ENCODE results near the gene CPT1A. TPM values are rescaled to one million over a fixed set of nuclear protein-coding genes. Genes with fewer than 3 reads are reported as not detected.

The CPT1A gene
- total and polyA plus RNA-seq, 4 donors: 22.9 to 32.7 (median 30.2) TPM

- Histone ChIP-seq H3K4me1 (ENCODE audit: control insufficient read depth, insufficient read depth, low read length) (peaks cover 50% of the 10 kb centered on the region), H3K27me3 (ENCODE audit: control insufficient read depth, insufficient read depth, low read length) (peaks cover 42% of the 10 kb centered on the region), H3K27ac (ENCODE audit: low read depth, low read length) (no peak overlapping the region), H3K4me3 (ENCODE audit: low read depth, low read length) (peak overlapping the region; percentile 38), H3K9me3 (ENCODE audit: control insufficient read depth, insufficient read depth, low read length) (no peaks in the 10 kb centered on the region), H3K36me3 (ENCODE audit: control insufficient read depth, insufficient read depth, low read length) (no peaks in the 10 kb centered on the region)
- DNase-seq (ENCODE audit: low read depth in 4 of 6, low spot score in 6 of 6): peak in 2 of 6 donors; percentile 50
- WGBS (ENCODE audit: insufficient coverage): 4% methylated on average over 54 of the region's 54 CpGs
Observed at GRCh38 chr11:68843703-68844312, 2.1 kb upstream of the CPT1A start.

- peak overlapping the region; percentile 15 for H3K27ac ChIP-seq (ENCODE audit: low read depth, low read length)
- DNase-seq (ENCODE audit: low read depth in 4 of 6, low spot score in 6 of 6): no peak
- no peaks in the 10 kb centered on the region for H3K9me3 ChIP-seq (ENCODE audit: control insufficient read depth, insufficient read depth, low read length)
- peak overlapping the region; percentile 38 for H3K4me3 ChIP-seq (ENCODE audit: low read depth, low read length)
- no peaks in the 10 kb centered on the region for H3K36me3 ChIP-seq (ENCODE audit: control insufficient read depth, insufficient read depth, low read length)
- peaks cover 42% of the 10 kb centered on the region for H3K27me3 ChIP-seq (ENCODE audit: control insufficient read depth, insufficient read depth, low read length)
- 6% methylated on average over 8 of the region's 23 CpGs for WGBS (ENCODE audit: insufficient coverage)
- peaks cover 57% of the 10 kb centered on the region for H3K4me1 ChIP-seq (ENCODE audit: control insufficient read depth, insufficient read depth, low read length)
Observed at GRCh38 chr11:68843052-68843561, 1.4 kb upstream of the CPT1A start.

- peaks cover 62% of the 10 kb centered on the region for H3K4me1 ChIP-seq (ENCODE audit: control insufficient read depth, insufficient read depth, low read length)
- 19% methylated on average over 15 of the region's 25 CpGs for WGBS (ENCODE audit: insufficient coverage)
- no peak for DNase-seq (ENCODE audit: low read depth in 4 of 6, low spot score in 6 of 6)
- peak overlapping the region; percentile 50 for H3K4me3 ChIP-seq (ENCODE audit: low read depth, low read length)
- no peaks in the 10 kb centered on the region for H3K9me3 ChIP-seq (ENCODE audit: control insufficient read depth, insufficient read depth, low read length)
- H3K27me3 ChIP-seq (ENCODE audit: control insufficient read depth, insufficient read depth, low read length): peaks cover 42% of the 10 kb centered on the region
- H3K27ac ChIP-seq (ENCODE audit: low read depth, low read length): no peak overlapping the region
- H3K36me3 ChIP-seq (ENCODE audit: control insufficient read depth, insufficient read depth, low read length): no peaks in the 10 kb centered on the region
Observed at GRCh38 chr11:68842427-68843051, 823 bp upstream of the CPT1A start.

- Histone ChIP-seq H3K36me3 (ENCODE audit: control insufficient read depth, insufficient read depth, low read length) (no peaks in the 10 kb centered on the region), H3K9me3 (ENCODE audit: control insufficient read depth, insufficient read depth, low read length) (no peaks in the 10 kb centered on the region), H3K4me3 (ENCODE audit: low read depth, low read length) (peak overlapping the region; percentile 52), H3K27ac (ENCODE audit: low read depth, low read length) (peak overlapping the region; percentile 97), H3K4me1 (ENCODE audit: control insufficient read depth, insufficient read depth, low read length) (peaks cover 68% of the 10 kb centered on the region), H3K27me3 (ENCODE audit: control insufficient read depth, insufficient read depth, low read length) (peaks cover 37% of the 10 kb centered on the region)
- peak in 1 of 6 donors; percentile 55 for DNase-seq (ENCODE audit: low read depth in 4 of 6, low spot score in 6 of 6)
- under 1% methylated on average over 87 of the region's 90 CpGs for WGBS (ENCODE audit: insufficient coverage)
Observed at GRCh38 chr11:68840661-68841653, 759 bp downstream of the CPT1A start.

GRCh38 chr11:68839911-68840641 is 1.6 kb downstream of the CPT1A start:
- peak overlapping the region; percentile 97 for H3K27ac ChIP-seq (ENCODE audit: low read depth, low read length)
- peak in 2 of 6 donors; percentile 65 to 66 for DNase-seq (ENCODE audit: low read depth in 4 of 6, low spot score in 6 of 6)
- WGBS (ENCODE audit: insufficient coverage): 4% methylated on average over 5 of the region's 19 CpGs
- peaks cover 68% of the 10 kb centered on the region for H3K4me1 ChIP-seq (ENCODE audit: control insufficient read depth, insufficient read depth, low read length)
- no peaks in the 10 kb centered on the region for H3K36me3 ChIP-seq (ENCODE audit: control insufficient read depth, insufficient read depth, low read length)
- no peaks in the 10 kb centered on the region for H3K9me3 ChIP-seq (ENCODE audit: control insufficient read depth, insufficient read depth, low read length)
- H3K27me3 ChIP-seq (ENCODE audit: control insufficient read depth, insufficient read depth, low read length): peaks cover 34% of the 10 kb centered on the region
- H3K4me3 ChIP-seq (ENCODE audit: low read depth, low read length): peak overlapping the region; percentile 52

- Histone ChIP-seq H3K9me3 (ENCODE audit: control insufficient read depth, insufficient read depth, low read length) (no peaks in the 10 kb centered on the region), H3K4me1 (ENCODE audit: control insufficient read depth, insufficient read depth, low read length) (peaks cover 67% of the 10 kb centered on the region), H3K27ac (ENCODE audit: low read depth, low read length) (peak overlapping the region; percentile 97), H3K36me3 (ENCODE audit: control insufficient read depth, insufficient read depth, low read length) (no peaks in the 10 kb centered on the region), H3K4me3 (ENCODE audit: low read depth, low read length) (peak overlapping the region; percentile 52), H3K27me3 (ENCODE audit: control insufficient read depth, insufficient read depth, low read length) (peaks cover 26% of the 10 kb centered on the region)
- peak; percentile 62 to 96 (median 80) for DNase-seq (ENCODE audit: low read depth in 4 of 6, low spot score in 6 of 6)
- under 1% methylated on average over 61 of the region's 61 CpGs for WGBS (ENCODE audit: insufficient coverage)
Observed at GRCh38 chr11:68839054-68839865, 2.5 kb downstream of the CPT1A start.

- Histone ChIP-seq H3K27me3 (ENCODE audit: control insufficient read depth, insufficient read depth, low read length) (peaks cover 19% of the 10 kb centered on the region), H3K4me3 (ENCODE audit: low read depth, low read length) (peak overlapping the region; percentile 52), H3K27ac (ENCODE audit: low read depth, low read length) (peak overlapping the region; percentile 97), H3K9me3 (ENCODE audit: control insufficient read depth, insufficient read depth, low read length) (no peaks in the 10 kb centered on the region), H3K4me1 (ENCODE audit: control insufficient read depth, insufficient read depth, low read length) (peaks cover 60% of the 10 kb centered on the region), H3K36me3 (ENCODE audit: control insufficient read depth, insufficient read depth, low read length) (no peaks in the 10 kb centered on the region)
- WGBS (ENCODE audit: insufficient coverage): 67% methylated on average over 1 of the region's 8 CpGs
- no peak for DNase-seq (ENCODE audit: low read depth in 4 of 6, low spot score in 6 of 6)
Observed at GRCh38 chr11:68838572-68838964, 3.1 kb downstream of the CPT1A start.

GRCh38 chr11:68837583-68838571 is 3.8 kb downstream of the CPT1A start:
- WGBS (ENCODE audit: insufficient coverage): 89% methylated on average over 12 of the region's 17 CpGs
- DNase-seq (ENCODE audit: low read depth in 4 of 6, low spot score in 6 of 6): no peak
- peak overlapping the region; percentile 97 for H3K27ac ChIP-seq (ENCODE audit: low read depth, low read length)
- peaks cover 12% of the 10 kb centered on the region for H3K27me3 ChIP-seq (ENCODE audit: control insufficient read depth, insufficient read depth, low read length)
- no peak overlapping the region for H3K4me3 ChIP-seq (ENCODE audit: low read depth, low read length)
- no peaks in the 10 kb centered on the region for H3K36me3 ChIP-seq (ENCODE audit: control insufficient read depth, insufficient read depth, low read length)
- H3K4me1 ChIP-seq (ENCODE audit: control insufficient read depth, insufficient read depth, low read length): peaks cover 56% of the 10 kb centered on the region
- no peaks in the 10 kb centered on the region for H3K9me3 ChIP-seq (ENCODE audit: control insufficient read depth, insufficient read depth, low read length)

Data from spinal cord (tissue), 10 donors.